ENCODE data around the gene PDIA4. TPM values are rescaled to one million over a fixed set of nuclear protein-coding genes. Genes with fewer than 3 reads are reported as not detected.

The PDIA4 gene, protein sequence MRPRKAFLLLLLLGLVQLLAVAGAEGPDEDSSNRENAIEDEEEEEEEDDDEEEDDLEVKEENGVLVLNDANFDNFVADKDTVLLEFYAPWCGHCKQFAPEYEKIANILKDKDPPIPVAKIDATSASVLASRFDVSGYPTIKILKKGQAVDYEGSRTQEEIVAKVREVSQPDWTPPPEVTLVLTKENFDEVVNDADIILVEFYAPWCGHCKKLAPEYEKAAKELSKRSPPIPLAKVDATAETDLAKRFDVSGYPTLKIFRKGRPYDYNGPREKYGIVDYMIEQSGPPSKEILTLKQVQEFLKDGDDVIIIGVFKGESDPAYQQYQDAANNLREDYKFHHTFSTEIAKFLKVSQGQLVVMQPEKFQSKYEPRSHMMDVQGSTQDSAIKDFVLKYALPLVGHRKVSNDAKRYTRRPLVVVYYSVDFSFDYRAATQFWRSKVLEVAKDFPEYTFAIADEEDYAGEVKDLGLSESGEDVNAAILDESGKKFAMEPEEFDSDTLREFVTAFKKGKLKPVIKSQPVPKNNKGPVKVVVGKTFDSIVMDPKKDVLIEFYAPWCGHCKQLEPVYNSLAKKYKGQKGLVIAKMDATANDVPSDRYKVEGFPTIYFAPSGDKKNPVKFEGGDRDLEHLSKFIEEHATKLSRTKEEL
- 100 to 1,000 TPM in 1 of 2 donors, 10 to 100 TPM in 1; 85.7 to 226 TPM for total RNA-seq

DNA sequence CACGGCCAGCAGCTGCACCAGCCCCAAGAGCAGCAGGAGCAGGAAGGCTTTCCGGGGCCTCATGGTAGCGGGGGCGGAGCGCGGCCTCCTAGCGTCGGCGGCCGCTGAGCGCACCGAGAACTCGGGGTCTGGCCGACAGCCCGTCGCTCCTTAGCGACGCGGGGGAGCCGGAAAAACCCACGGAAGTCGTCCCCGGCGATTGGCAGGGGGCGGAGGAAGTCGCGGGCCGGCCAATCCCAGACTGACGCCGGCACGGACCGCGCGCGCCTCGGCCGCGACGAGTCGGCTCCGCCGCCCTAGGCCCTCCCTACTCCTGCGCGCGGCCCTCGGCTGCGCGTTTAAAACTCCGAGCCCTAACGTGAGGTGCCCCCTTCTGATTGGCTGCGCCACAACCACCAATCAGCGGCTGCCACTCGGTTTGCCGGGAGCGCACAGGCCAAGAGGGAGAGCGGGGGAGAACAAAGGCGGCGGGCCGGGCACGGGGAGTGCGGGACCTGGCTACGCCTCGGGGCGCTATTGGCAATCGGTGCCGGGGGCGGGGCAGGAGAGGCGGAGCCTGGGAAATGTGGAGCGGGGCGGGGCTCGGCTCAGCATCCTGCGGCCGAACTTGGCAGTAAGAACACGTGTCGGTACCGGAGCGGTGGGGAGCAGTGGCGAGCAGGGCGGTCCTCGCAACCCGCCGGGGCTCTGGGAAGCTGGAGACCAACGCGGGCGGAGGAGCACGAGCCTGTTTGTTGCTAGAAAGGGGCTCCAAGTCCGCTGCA lies at the start of gene PDIA4:
PDIA4 (minus strand) TSS at position 160 of the 764 bp plus-strand sequence; CDS start at position 63, 97 bp downstream.

Small RNA genes within 50 kb of the gene (small RNA-seq; reads per million reads assigned to genes)
- gene COX6B1P1 (0 reads per million in 2 donors), gene RNU6-650P (0.17 to 0.29 reads per million in 2 donors), gene RNY1 (1,814 to 5,571 reads per million in 2 donors), gene RNY3 (512 to 671 reads per million in 2 donors), gene RNY4 (776 to 913 reads per million in 2 donors)

Other genes with a start within 250 kb of the PDIA4 start
- 10 to 100 TPM in 1 of 2 donors, 1 to 10 TPM in 1; 8.9 to 17.0 TPM for gene EZH2, start 144.2 kb downstream of the PDIA4 start, total RNA-seq
- 1 to 10 TPM; 4.5 to 6.0 TPM for gene ZNF786, start 62.2 kb upstream of the PDIA4 start, total RNA-seq
- gene ZNF425, start 97.8 kb upstream of the PDIA4 start, total RNA-seq: 1 to 10 TPM; 1.3 to 1.7 TPM
- gene ZNF398, start 118.9 kb upstream of the PDIA4 start, total RNA-seq: 10 to 100 TPM; 12.4 to 14.0 TPM
- 10 to 100 TPM; 18.2 to 22.0 TPM for gene ZNF282, start 167.0 kb upstream of the PDIA4 start, total RNA-seq
- 1 to 10 TPM; 4.5 to 5.3 TPM for gene ZNF212, start 211.1 kb upstream of the PDIA4 start, total RNA-seq
- 1 to 10 TPM; 5.0 to 5.9 TPM for gene ZNF783, start 233.7 kb upstream of the PDIA4 start, total RNA-seq

Measured in melanocyte of skin (primary cell).